Erythroblast (primary cell): ENCODE data around the gene B3GLCT.

Experiments
- DNase-seq, 2 experiments: peaks; one replicate each; lab custom pipeline; 2025; lab: John Stamatoyannopoulos, UW
- GATA1 ChIP-seq: IDR thresholded peaks from 2 replicates; pipeline ENCODE4 v1.6.1; 2011; ENCODE audit warnings: low read depth, mild to moderate bottlenecking, control low read depth, low read length, moderate library complexity
- POLR2A ChIP-seq: IDR thresholded peaks from 2 replicates; pipeline ENCODE4 v1.6.1; 2011; ENCODE audit warnings: mild to moderate bottlenecking, low read length

Gene B3GLCT

GRCh38 chr13:31351376-31351775, 151.6 kb downstream of the B3GLCT start:
- TF ChIP-seq GATA1 = no peak
- no peak for TF ChIP-seq POLR2A
- no peak for DNase-seq

GRCh38 chr13:31352467-31352866, 152.7 kb downstream of the B3GLCT start:
- no peak for DNase-seq
- TF ChIP-seq GATA1 (no peak), POLR2A (no peak)

- TF ChIP-seq GATA1 (no peak), POLR2A (no peak)
- DNase-seq = no peak
Measured at GRCh38 chr13:31355001-31355400, 155.2 kb downstream of the B3GLCT start.

GRCh38 chr13:31356991-31357390, 157.2 kb downstream of the B3GLCT start:
- no peak for DNase-seq
- no peak for TF ChIP-seq POLR2A
- TF ChIP-seq GATA1 = no peak

- no peak for DNase-seq
- TF ChIP-seq GATA1 = no peak
- no peak for TF ChIP-seq POLR2A
Measured at GRCh38 chr13:31357581-31357980, 157.8 kb downstream of the B3GLCT start.

GRCh38 chr13:31361673-31362072, 161.9 kb downstream of the B3GLCT start:
- no peak for TF ChIP-seq GATA1
- TF ChIP-seq POLR2A = no peak
- DNase-seq = no peak

- no peak for DNase-seq
- TF ChIP-seq POLR2A (no peak), GATA1 (no peak)
Measured at GRCh38 chr13:31365630-31366029, 165.9 kb downstream of the B3GLCT start.

- peak in 1 of 2 experiments; percentile 1 for DNase-seq
- TF ChIP-seq POLR2A = no peak
- no peak for TF ChIP-seq GATA1
Measured at GRCh38 chr13:31367410-31367809, 167.6 kb downstream of the B3GLCT start.

- TF ChIP-seq GATA1 (no peak), POLR2A (no peak)
Measured at GRCh38 chr13:31369213-31369612, 169.4 kb downstream of the B3GLCT start.

GRCh38 chr13:31372454-31372853, 172.7 kb downstream of the B3GLCT start:
- TF ChIP-seq GATA1 (no peak), POLR2A (no peak)

More at GRCh38 chr13:31369213-31369612, 169.4 kb downstream of the B3GLCT start:
- DNase-seq = no peak

GRCh38 chr13:31374682-31375081, 174.9 kb downstream of the B3GLCT start:
- no peak for TF ChIP-seq POLR2A
- TF ChIP-seq GATA1 = no peak
- DNase-seq = no peak

More at GRCh38 chr13:31372454-31372853, 172.7 kb downstream of the B3GLCT start:
- no peak for DNase-seq

- DNase-seq = no peak
Measured at GRCh38 chr13:31377946-31378345, 178.2 kb downstream of the B3GLCT start.

GRCh38 chr13:31380715-31381114, 180.9 kb downstream of the B3GLCT start:
- DNase-seq = no peak
- no peak for TF ChIP-seq GATA1
- no peak for TF ChIP-seq POLR2A

More at GRCh38 chr13:31377946-31378345, 178.2 kb downstream of the B3GLCT start:
- no peak for TF ChIP-seq POLR2A
- no peak for TF ChIP-seq GATA1
